Uterus (tissue), 2 donors: ENCODE results near the gene YBEY.

Experiments
- CTCF ChIP-seq, 4 experiments: fragments of 200-600 bp in 2 of 4; fragments of 450-650 bp in 2 of 4; sonication (generic) in 2 of 4; IDR thresholded peaks; one replicate each; pipeline ENCODE4 v1.5.1; 2016 to 2019; ENCODE audit warnings: antibody characterized with exemption in 4 of 4, mild to moderate bottlenecking in 2 of 4, moderate library complexity in 1 of 4
- POLR2A ChIP-seq, 2 donors: fragments of 450-650 bp; IDR thresholded peaks; one replicate each; pipeline ENCODE4 v1.6.1; 2016; ENCODE audit warnings: antibody characterized with exemption in 2 of 2, mild to moderate bottlenecking in 1 of 2, moderate library complexity in 1 of 2

- TF ChIP-seq POLR2A (IDR thresholded peaks at IDR 0.05) = no peak
- no peak for TF ChIP-seq CTCF (IDR thresholded peaks at IDR 0.05)
Observed at GRCh38 chr21:46323710-46324389, 37.7 kb downstream of the YBEY start, which contains the start of the genes C21orf58 and PCNT.
